LNCAP (cell line): ENCODE results near the gene PRTN3.

Experiments used
- TF ChIP-seq, protein P1 (sequence below): fragments of 450-650 bp; IDR thresholded peaks from 2 replicates; pipeline ENCODE4 v1.5.1; 2017; ENCODE audit warnings: mild to moderate bottlenecking

PRTN3 gene

DNA sequence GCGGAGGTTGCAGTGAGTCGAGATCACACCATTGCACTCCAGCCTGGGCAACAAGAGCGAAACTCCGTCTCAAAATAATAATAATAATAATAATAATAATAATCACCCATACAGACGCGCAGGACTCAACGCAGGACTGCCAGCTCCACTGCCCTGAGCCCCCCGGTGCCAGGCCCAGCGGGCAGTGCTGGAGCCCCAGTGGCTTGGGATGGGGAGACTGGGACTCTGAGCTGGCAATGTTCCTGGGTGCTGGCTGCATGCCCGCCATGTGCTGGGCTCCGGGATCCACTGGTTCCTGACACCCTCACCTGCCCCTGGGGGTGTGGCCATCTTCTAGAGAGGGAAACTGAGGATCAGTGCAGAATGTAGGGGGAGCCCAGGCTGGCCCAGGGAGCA lies 13.5 kb upstream of the PRTN3 start:
- TF ChIP-seq, protein P1, sequence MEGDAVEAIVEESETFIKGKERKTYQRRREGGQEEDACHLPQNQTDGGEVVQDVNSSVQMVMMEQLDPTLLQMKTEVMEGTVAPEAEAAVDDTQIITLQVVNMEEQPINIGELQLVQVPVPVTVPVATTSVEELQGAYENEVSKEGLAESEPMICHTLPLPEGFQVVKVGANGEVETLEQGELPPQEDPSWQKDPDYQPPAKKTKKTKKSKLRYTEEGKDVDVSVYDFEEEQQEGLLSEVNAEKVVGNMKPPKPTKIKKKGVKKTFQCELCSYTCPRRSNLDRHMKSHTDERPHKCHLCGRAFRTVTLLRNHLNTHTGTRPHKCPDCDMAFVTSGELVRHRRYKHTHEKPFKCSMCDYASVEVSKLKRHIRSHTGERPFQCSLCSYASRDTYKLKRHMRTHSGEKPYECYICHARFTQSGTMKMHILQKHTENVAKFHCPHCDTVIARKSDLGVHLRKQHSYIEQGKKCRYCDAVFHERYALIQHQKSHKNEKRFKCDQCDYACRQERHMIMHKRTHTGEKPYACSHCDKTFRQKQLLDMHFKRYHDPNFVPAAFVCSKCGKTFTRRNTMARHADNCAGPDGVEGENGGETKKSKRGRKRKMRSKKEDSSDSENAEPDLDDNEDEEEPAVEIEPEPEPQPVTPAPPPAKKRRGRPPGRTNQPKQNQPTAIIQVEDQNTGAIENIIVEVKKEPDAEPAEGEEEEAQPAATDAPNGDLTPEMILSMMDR: no peak

DNA sequence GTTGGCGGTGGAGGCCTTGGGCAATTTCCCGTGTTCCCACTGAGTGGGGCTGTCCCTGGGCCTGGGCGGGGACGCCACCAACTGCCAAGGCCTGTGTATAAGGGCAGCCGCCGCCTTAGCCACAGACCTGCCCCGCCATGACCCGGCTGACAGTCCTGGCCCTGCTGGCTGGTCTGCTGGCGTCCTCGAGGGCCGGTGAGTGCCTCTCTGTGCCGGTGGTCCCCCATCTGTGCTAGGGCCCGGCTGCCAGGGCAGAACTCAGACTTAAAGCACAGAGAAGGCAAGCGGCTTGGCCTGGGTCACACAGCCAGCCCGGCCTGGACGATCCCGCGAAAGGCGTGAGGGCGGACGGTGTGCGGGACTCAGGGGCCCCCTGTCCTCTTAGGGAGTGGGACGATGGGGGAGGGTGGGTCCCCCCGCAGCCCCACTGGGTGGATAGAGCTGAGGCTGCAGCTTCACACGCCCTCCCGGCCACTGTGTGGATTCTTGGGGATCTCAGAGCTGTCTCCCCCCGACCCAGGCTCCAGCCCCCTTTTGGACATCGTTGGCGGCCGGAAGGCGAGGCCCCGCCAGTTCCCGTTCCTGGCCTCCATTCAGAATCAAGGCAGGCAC lies 13.0 kb upstream of the PRTN3 start, which contains the start of gene AZU1:
Gene AZU1 (plus strand): TSS at position 128 of the 612 bp plus-strand sequence. CDS start 10 bp downstream, at position 138.
- TF ChIP-seq, protein P1: no peak

DNA sequence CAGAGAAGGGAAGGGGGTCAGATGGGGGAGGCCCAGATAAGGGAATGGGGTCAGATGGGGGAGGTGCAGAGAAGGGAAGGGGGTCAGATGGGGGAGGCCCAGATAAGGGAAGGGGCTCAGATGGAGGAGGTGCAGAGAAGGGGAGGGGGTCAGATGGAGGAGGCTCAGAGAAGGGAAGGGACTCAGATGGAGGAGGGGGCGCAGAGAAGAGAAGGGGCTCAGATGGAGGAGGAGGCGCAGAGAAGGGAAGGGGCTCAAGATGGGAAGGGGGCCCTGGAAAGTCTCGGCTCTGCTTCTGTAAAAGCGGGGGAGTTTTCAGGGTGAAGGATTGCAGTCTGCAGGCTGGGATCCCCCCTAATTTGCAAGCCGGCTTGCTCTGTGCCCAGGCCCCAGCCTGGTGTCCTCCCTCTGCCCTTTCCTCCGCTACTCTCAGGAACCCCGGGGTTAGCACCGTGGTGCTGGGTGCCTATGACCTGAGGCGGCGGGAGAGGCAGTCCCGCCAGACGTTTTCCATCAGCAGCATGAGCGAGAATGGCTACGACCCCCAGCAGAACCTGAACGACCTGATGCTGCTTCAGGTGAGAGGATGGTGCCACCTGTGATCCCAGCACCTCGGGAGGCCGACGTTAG lies 11.6 kb upstream of the PRTN3 start:
- TF ChIP-seq, protein P1: no peak

DNA sequence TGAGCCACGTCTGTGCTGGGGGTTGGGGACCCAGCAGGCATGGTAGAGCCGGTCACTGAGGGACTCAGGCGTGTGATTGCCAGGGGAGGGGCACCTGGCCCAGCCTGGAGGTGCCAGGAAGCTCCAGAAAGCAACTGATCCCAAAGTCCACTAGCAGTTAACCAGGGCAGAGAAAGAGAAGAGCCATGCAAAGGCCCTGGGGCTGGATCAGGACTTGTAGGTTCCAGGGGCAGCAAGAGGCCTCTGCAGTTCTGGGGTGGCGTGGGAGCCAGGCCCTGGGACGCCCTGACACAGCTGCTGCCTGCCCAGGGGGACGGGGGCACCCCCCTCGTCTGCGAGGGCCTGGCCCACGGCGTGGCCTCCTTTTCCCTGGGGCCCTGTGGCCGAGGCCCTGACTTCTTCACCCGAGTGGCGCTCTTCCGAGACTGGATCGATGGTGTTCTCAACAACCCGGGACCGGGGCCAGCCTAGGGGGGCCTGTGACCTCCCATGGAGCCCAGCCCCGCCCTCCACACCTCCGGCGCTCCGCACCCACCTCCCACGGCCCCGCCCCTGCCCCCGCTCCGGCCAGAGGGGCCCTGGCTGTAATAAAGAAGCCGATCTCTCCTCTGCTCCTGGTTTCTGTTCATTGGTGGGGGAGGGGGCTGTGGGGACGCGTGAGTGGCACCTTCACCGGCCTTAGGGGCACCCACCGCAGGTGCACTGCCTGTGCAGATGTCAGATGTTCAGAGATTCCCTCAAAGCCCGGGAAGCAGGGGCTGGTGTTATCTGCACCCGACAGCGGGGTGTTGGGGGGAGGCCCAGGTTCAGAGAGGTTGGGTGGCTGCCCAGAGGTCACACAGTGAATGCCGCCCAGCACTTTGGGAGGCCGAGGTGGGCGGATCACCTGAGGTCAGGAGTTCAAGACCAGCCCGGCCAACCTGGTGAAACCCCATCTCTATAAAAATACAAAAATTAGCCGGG lies 9.1 kb upstream of the PRTN3 start:
- TF ChIP-seq, protein P1: no peak

DNA sequence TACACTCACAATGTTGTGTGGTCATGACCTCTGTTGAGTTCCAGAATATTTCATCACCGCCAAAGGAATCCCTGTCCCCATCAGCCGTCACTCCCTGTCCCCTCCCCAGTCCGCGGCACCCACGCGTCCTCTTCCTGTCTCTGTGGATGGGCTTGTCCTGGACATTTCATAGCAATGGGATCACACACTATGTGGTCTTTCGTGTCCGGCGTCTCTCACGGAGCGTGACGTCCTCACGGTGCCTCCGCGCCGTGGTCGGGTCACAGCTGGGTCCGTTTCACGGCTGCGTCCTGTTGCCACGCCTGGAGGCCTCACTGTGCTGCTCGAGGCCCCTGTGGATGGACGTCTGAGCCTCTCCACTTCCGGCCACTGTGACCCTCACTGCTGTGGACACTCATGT lies 6.6 kb upstream of the PRTN3 start:
- TF ChIP-seq, protein P1: no peak

DNA sequence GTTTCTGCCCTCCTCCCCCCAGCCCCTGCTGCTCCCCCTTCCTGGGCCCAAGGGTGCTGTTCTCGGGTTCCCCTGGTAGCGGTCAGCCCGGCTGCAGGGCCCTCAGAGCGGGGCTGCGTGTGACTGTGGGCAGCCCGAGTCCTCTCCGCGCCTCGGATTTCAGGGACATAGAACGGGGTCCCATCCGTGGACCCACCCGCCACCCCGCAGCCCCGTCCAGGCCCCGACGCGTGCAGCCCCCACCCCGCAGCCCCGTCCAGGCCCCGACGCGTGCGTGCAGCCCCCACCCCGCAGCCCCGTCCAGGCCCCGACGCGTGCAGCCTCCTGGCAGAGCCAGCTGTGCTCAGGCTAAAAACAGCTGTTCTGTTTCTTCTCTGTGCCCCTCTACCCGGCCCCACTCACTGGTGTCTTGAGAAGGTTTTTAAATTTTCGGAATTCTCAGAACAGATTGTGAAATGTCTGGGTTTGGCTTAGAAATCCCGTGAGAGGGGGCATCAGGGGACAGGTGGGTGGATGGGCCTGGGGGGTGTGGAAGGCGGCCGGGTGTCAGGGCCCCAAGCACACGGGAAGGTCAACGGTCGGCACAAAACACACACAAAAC lies 5.5 kb upstream of the PRTN3 start:
- TF ChIP-seq, protein P1: no peak

DNA sequence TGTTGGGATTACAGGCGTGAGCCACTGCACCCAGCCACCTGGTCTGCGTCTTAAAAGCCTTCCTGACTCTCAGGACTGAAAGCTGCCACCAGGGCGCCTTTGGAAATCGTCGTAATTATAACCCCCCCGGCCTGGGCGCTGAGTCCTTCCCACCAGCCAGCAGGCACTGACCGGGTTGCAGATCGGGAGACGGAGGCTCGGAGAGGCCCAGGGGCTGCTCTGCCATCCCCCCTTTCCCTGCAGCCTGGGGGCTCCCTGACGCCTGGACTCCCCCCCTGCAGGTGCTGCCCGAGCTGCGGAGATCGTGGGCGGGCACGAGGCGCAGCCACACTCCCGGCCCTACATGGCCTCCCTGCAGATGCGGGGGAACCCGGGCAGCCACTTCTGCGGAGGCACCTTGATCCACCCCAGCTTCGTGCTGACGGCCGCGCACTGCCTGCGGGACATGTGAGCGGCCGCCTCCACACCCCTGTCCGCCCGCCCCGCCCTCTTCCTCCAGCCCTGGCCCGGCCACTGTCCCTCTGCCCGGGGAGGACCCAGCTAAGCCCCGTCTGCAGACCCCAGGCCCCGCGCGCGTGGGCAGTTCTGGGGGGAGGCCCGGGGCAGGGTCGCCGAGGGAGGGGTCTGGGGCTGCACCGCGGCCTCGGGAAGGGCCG lies 2.5 kb downstream of the PRTN3 start:
- TF ChIP-seq, protein P1: no peak
